Stimulated activated CD8-positive, alpha-beta memory T cell treated with anti-CD3 and anti-CD28 coated beads, Interleukin-15, amount 100 ng/mL, for 24 hours (primary cell): ENCODE measurements around the gene ADCY5.
"Not testable (repeated sequence)": the region's sequence is repeated elsewhere in the genome, so short reads cannot be mapped to it uniquely, and the experiment has no call there.

ENCODE experiments used
- DNase-seq: peaks from one replicate; pipeline ENCODE4 v3.0.0-alpha.2; 2020; ENCODE audit warnings: low read depth

Gene ADCY5

DNA sequence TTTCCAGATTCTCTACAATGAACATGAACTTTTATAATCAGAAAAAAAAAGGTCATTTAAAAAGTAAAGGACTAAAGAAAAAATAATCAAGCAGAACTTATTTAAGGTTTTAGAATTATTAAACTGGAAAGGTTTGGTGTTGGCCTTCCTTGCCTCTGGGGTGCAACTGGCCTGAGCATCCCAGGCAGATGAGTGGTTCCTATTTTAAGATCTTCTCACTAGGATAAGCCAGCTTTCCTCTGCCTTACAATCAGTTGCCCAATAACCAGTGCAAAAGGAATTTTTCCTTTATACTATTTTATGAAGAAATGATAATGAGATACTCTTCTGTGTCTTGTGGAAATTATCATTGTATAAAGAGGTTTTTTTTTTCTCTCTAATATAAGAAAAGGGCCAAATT is 190.5 kb downstream of the ADCY5 start:
- no peak for DNase-seq

DNA sequence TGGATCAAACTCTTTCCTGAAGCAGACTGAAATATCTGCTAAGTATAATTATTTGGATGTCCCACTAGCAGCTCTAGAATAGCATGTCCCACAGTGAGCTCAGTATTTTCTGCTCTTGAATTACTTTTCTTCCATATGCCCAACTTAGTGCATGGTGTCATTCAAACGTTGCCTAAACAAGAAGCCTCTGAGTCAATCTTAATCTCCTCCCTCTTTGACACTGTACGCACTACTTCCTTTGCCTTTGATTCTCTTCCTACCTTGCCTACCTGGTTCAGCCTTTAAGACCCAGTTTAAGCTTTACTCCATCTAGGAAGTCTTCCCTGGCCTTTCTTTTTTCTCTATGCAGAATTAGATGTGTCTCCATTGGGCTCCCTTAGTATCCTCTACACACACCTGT is 192.6 kb downstream of the ADCY5 start:
- no peak for DNase-seq

DNA sequence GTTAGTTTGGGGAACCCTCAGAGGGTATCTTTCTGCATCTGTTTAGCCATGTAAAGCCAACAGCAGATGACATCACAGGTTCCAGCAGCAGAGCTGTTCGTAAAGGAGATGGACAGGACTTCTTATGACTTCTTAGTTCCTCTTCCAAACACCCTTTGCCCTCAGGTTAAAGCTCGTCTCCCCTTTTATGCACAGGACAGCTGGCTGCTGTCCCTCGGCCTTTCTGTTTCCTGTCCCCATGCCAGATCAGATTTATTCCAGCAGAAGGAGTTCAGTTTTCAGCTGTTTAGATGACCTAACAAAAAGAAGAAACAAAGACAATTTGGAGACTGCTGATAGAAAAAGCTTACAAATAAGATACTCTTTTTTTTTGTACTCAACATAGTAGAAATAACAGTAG is 202.0 kb downstream of the ADCY5 start:
- no peak for DNase-seq

DNA sequence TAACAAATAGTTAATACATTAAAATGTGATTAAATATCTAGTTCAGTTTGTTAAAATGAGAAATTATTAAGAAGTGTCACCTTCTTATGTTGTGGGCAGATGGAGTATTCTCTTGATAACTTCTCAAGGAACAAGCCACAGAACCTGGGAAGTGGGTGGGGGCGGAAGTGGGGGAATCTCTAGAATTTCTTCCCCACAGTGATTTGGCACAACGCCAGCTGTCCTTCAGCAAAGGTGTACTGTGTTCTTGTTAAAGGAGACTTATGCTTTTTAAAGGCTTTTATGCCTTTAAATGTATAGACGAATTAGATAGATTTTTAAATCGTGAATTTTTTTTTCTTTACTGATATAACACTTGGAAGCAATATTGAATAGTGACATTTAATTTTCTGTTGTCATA is 204.8 kb downstream of the ADCY5 start:
- no peak for DNase-seq

DNA sequence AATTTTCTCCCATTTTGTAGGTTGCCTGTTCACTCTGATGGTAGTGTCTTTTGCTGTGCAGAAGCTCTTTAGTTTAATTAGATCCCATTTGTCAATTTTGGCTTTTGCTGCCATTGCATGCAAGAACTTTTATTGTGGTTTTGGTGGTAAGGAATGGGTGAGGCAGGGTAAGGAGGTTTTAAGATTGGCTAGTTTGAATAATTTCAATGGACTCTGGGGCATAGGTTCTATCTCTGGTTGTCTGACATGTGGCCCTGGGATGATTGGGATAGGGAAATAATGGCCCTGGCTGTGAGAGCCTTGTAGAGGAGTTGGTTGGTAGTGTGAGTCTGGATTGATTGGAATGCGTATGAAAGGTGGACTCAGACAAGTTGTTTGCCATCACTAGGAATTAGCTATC is 209.1 kb downstream of the ADCY5 start:
- no peak for DNase-seq

DNA sequence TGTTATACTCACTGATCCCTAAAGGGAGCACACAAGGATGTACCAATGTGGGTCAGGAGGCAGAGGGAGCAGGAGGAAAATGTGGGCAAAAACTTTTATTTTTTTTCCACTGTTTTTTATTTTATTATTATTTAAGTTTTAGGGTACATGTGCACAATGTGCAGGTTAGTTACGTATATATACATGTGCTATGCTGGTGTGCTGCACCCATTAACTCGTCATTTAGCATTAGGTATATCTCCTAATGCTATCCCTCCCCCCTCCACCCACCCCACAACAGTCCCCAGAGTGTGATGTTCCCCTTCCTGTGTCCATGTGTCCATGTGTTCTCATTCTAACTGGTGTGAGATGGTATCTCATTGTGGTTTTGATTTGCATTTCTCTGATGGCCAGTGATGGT is 209.7 kb downstream of the ADCY5 start:
- not testable (repeated sequence) for DNase-seq

DNA sequence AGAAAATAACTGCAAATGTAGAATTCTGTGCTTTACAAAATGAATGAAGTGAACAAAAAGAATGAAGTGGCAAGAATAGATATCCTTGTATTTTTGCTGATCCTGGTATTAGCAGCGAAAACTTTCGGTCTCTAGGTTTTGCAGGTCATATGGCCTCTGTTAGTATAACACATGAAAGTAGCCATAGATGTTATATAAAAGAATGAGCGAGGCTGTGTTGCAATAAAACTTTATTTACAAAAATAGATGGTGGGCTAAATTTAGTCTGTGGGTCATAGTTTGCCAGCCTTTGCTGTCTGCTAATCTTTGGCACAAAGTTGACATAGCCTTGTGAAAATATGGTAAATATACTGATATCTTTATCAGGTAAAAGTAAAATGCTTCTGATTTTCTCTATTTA is 212.0 kb downstream of the ADCY5 start:
- DNase-seq = no peak
